ENCODE results near the gene CPA3.

GRCh38 chr3:148925845-148926244 is 60.7 kb downstream of the CPA3 start:
- TF ChIP-seq CTCF (IDR thresholded peaks at IDR 0.05 in 8 of 11, conservative IDR thresholded peaks at IDR 0.05 in 3 of 11) = no peak
- TF ChIP-seq POLR2AphosphoS5 (IDR thresholded peaks at IDR 0.05) = no peak
